GM23248 (cell line): ENCODE data around the gene DUSP15. TPM values are rescaled to one million over a fixed set of nuclear protein-coding genes. Genes with fewer than 3 reads are reported as not detected.

Experiments
- DNase-seq: peaks from one replicate; pipeline ENCODE4 v3.0.0-alpha.2; 2015
- H2AFZ ChIP-seq: fragments of 200-600 bp; sonication (generic); 2 replicates; pipeline ENCODE4 v1.6.1; 2016; ENCODE audit warnings: antibody characterized with exemption
- H3F3A ChIP-seq: fragments of 200-600 bp; sonication (generic); 2 replicates; pipeline ENCODE4 v1.6.1; 2016; ENCODE audit warnings: mild to moderate bottlenecking, antibody characterized with exemption, mixed run types; ENCODE audit not compliant: insufficient read depth
- H3K27ac ChIP-seq: fragments of 200-600 bp; sonication (generic); 2 replicates; pipeline ENCODE4 v1.5.1; 2016; ENCODE audit warnings: mild to moderate bottlenecking
- H3K27me3 ChIP-seq: fragments of 200-600 bp; sonication (generic); replicated peaks from 2 replicates; pipeline ENCODE4 v1.6.1; 2016; ENCODE audit warnings: mild to moderate bottlenecking; ENCODE audit not compliant: insufficient read depth
- H3K36me3 ChIP-seq: fragments of 200-600 bp; sonication (generic); 2 replicates; pipeline ENCODE4 v1.6.1; 2016; ENCODE audit warnings: low read depth, mild to moderate bottlenecking
- H3K4me1 ChIP-seq: fragments of 200-600 bp; sonication (generic); 2 replicates; pipeline ENCODE4 v1.6.1; 2016; ENCODE audit warnings: mild to moderate bottlenecking; ENCODE audit not compliant: insufficient read depth
- H3K4me2 ChIP-seq: fragments of 200-600 bp; sonication (generic); one replicate; pipeline ENCODE4 v1.6.1; 2016; ENCODE audit warnings: mild to moderate bottlenecking; ENCODE audit not compliant: unreplicated experiment
- H3K4me3 ChIP-seq: fragments of 200-600 bp; sonication (generic); 2 replicates; pipeline ENCODE4 v1.5.1; 2016; ENCODE audit warnings: mild to moderate bottlenecking
- H3K79me2 ChIP-seq: fragments of 200-600 bp; sonication (generic); 2 replicates; pipeline ENCODE4 v1.6.1; 2016; ENCODE audit warnings: mild to moderate bottlenecking; ENCODE audit not compliant: insufficient read depth
- H3K9ac ChIP-seq: fragments of 200-600 bp; sonication (generic); 2 replicates; pipeline ENCODE4 v1.6.1; 2016; ENCODE audit warnings: mild to moderate bottlenecking
- H3K9me2 ChIP-seq: fragments of 200-600 bp; sonication (generic); 2 replicates; pipeline ENCODE4 v1.6.1; 2016; ENCODE audit warnings: mixed run types, mild to moderate bottlenecking, moderate library complexity; ENCODE audit not compliant: insufficient read depth
- H3K9me3 ChIP-seq: fragments of 200-600 bp; sonication (generic); one replicate; pipeline ENCODE4 v1.6.1; 2017; ENCODE audit warnings: low read depth
- H4K20me1 ChIP-seq: fragments of 200-600 bp; sonication (generic); 2 replicates; pipeline ENCODE4 v1.6.0; 2016; ENCODE audit not compliant: insufficient read depth
- EZH2 ChIP-seq: fragments of 200-600 bp; sonication (generic); IDR thresholded peaks from 2 replicates; pipeline ENCODE4 v1.6.1; 2018; ENCODE audit warnings: antibody characterized with exemption, mild to moderate bottlenecking; ENCODE audit not compliant: insufficient read depth, poor library complexity, severe bottlenecking
- EZH2phosphoT487 ChIP-seq: fragments of 200-600 bp; sonication (generic); IDR thresholded peaks from 2 replicates; pipeline ENCODE4 v1.6.1; 2018; ENCODE audit warnings: antibody characterized with exemption, moderate library complexity, mild to moderate bottlenecking, low read depth; ENCODE audit not compliant: insufficient read depth
- WGBS, 2 experiments: methylation state at CpG; one replicate each; pipeline ENCODE4 v1.1.6; 2015 to 2017; ENCODE audit warnings: low lambda C conversion rate in 2 of 2, low coverage in 1 of 2; ENCODE audit errors: missing lambda C conversion rate in 2 of 2; 5-methylcytosine and 5-hydroxymethylcytosine counted together
- in situ Hi-C: fragments of 300-500 bp; cut with MboI; formaldehyde crosslinking; loops from 2 replicates; pipeline ENCODE4 v1.15.0; 2020
- polyA plus RNA-seq: library from polyadenylated mRNA; unstranded; fragments of >200 nt; fragmentation: Nextera tagmentation; extraction: Ambion mirVana; gene quantifications from 2 replicates; pipeline ENCODE4 v1.2.1, GENCODE V29; 2016
- total RNA-seq: library from RNA; depleted of rRNA; stranded (reverse); fragments of >200 nt; shearing (Covaris generic); gene quantifications from 2 replicates; pipeline ENCODE4 v1.2.3, GENCODE V29; 2014

The DUSP15 gene
- total and polyA plus RNA-seq, 2 experiments from 2014 or later, result not detected

- Histone ChIP-seq H4K20me1 (no peaks in the 10 kb centered on the region), H3K36me3 (no peaks in the 10 kb centered on the region), H3F3A (peaks cover 19% of the 10 kb centered on the region), H3K79me2 (no peaks in the 10 kb centered on the region), H3K4me2 (no peak overlapping the region), H3K4me1 (peaks cover 27% of the 10 kb centered on the region), H3K27ac (no peak overlapping the region), H3K4me3 (no peak overlapping the region), H3K27me3 (no peaks in the 10 kb centered on the region; the same call in 1 of the 2 replicates), H3K9ac (no peak overlapping the region), H2AFZ (no peak overlapping the region), H3K9me2 (no peaks in the 10 kb centered on the region), H3K9me3 (no peaks in the 10 kb centered on the region)
- in situ Hi-C loops, result no loop called here
- 43 to 49% methylated on average over 14 of the region's 14 CpGs for WGBS, 2 experiments
- TF ChIP-seq EZH2phosphoT487, result no peak
- no peak for TF ChIP-seq EZH2
- peak; percentile 52 for DNase-seq
Observed at GRCh38 chr20:31833130-31833930, 37.0 kb downstream of the DUSP15 start.

DNA sequence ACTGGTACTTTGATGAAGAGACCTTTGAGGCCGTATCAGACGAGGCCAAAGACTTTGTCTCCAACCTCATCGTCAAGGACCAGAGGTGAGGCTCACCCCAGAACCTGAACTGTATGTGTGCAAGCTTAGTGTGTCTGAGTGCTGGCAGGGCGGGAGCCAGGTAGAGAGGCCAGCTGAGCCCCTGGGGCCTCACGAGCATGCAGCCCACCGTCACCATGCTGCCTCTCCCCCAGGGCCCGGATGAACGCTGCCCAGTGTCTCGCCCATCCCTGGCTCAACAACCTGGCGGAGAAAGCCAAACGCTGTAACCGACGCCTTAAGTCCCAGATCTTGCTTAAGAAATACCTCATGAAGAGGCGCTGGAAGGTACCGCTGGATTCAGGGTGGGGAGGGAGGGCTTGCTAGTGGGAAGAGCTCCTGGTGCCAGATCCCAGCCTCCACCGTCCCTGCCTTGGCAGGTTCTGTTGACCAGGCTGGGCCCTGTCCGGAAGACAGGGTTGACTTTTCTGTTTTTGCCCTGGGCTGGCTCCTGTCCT lies 38.5 kb downstream of the DUSP15 start:
- H3K36me3 ChIP-seq, result no peaks in the 10 kb centered on the region
- DNase-seq, result no peak
- in situ Hi-C loops, result no loop called here
- no peaks in the 10 kb centered on the region for H4K20me1 ChIP-seq
- H3K27me3 ChIP-seq, result no peaks in the 10 kb centered on the region; the same call in 1 of the 2 replicates
- WGBS, 2 experiments, result 90 to 94% methylated on average over 17 of the region's 17 CpGs
- TF ChIP-seq EZH2phosphoT487 (no peak), EZH2 (no peak)
- no peak overlapping the region for H3K4me2 ChIP-seq
- peaks cover 12% of the 10 kb centered on the region for H3K4me1 ChIP-seq
- H3K4me3 ChIP-seq, result no peak overlapping the region
- no peak overlapping the region for H3K9ac ChIP-seq
- H3F3A ChIP-seq, result peaks cover 5% of the 10 kb centered on the region
- H2AFZ ChIP-seq, result no peak overlapping the region
- no peak overlapping the region for H3K27ac ChIP-seq
- no peaks in the 10 kb centered on the region for H3K79me2 ChIP-seq
- H3K9me2 ChIP-seq, result no peaks in the 10 kb centered on the region
- no peaks in the 10 kb centered on the region for H3K9me3 ChIP-seq

- Histone ChIP-seq H3K9ac (no peak overlapping the region), H3K4me3 (no peak overlapping the region), H3K36me3 (no peaks in the 10 kb centered on the region), H2AFZ (no peak overlapping the region), H3K27ac (no peak overlapping the region), H4K20me1 (no peaks in the 10 kb centered on the region), H3K9me3 (no peaks in the 10 kb centered on the region), H3K4me1 (peaks cover 6% of the 10 kb centered on the region), H3F3A (no peaks in the 10 kb centered on the region), H3K4me2 (no peak overlapping the region), H3K27me3 (no peaks in the 10 kb centered on the region; the same call in 1 of the 2 replicates), H3K9me2 (no peaks in the 10 kb centered on the region), H3K79me2 (no peaks in the 10 kb centered on the region)
- TF ChIP-seq EZH2, result no peak
- no peak for TF ChIP-seq EZH2phosphoT487
- WGBS, 2 experiments, result 71 to 80% methylated on average over 6 of the region's 6 CpGs
- in situ Hi-C loops, result no loop called here
- DNase-seq, result no peak
Observed at GRCh38 chr20:31831211-31831610, 39.1 kb downstream of the DUSP15 start.

- 74 to 82% methylated on average over 8 of the region's 8 CpGs for WGBS, 2 experiments
- H3K36me3 ChIP-seq, result no peaks in the 10 kb centered on the region
- no peak overlapping the region for H3K27ac ChIP-seq
- no peaks in the 10 kb centered on the region for H3F3A ChIP-seq
- no peak for DNase-seq
- TF ChIP-seq EZH2phosphoT487, result no peak
- TF ChIP-seq EZH2, result no peak
- no peak overlapping the region for H3K4me3 ChIP-seq
- H3K9me2 ChIP-seq, result no peaks in the 10 kb centered on the region
- no peaks in the 10 kb centered on the region; the same call in 1 of the 2 replicates for H3K4me1 ChIP-seq
- H3K9ac ChIP-seq, result no peak overlapping the region
- H3K9me3 ChIP-seq, result no peaks in the 10 kb centered on the region
- no peaks in the 10 kb centered on the region for H3K79me2 ChIP-seq
- in situ Hi-C loops, result no loop called here
- no peak overlapping the region for H3K4me2 ChIP-seq
- no peaks in the 10 kb centered on the region for H4K20me1 ChIP-seq
- no peaks in the 10 kb centered on the region; the same call in none of the 2 replicates for H3K27me3 ChIP-seq
- no peak overlapping the region for H2AFZ ChIP-seq
Observed at GRCh38 chr20:31830406-31830981, 39.8 kb downstream of the DUSP15 start.
